Panc1 (cell line): ENCODE results near the gene LIX1L. TPM values are rescaled to one million over a fixed set of nuclear protein-coding genes. Genes with fewer than 3 reads are reported as not detected.
A peak's percentile ranks its signal among the peaks of the same experiment; 100 is the strongest.

Experiments
- ATAC-seq: fragments of 200-7000 bp; cut with Tn5 transposase; 2 replicates; pipeline ENCODE4 v1.9.1; 2020; ENCODE audit warnings: mild to moderate bottlenecking, moderate library complexity
- BruUV-seq: library from RNA; stranded (reverse); fragments of 400-500 nt; replicated peaks from 2 replicates; lab custom pipeline; 2021; lab: Mats Ljungman, UMichigan
- CTCF ChIA-PET: fragments of 300-600 bp; sonication (Branson Sonifier 250); formaldehyde crosslinking; loops from one replicate; lab custom pipeline; 2022; ENCODE audit warnings: antibody characterized with exemption; lab: Charles Lee
- POLR2A ChIA-PET: fragments of 300-600 bp; sonication (Branson Sonifier 250); formaldehyde crosslinking; loops from one replicate; lab custom pipeline; 2022; ENCODE audit warnings: antibody characterized with exemption; lab: Charles Lee
- DNase-seq: peaks from one replicate; pipeline ENCODE4 v3.0.0-alpha.2; 2010; ENCODE audit warnings: low read depth, low spot score
- H3K27ac ChIP-seq: 2 replicates; pipeline ENCODE4 v1.5.1; 2011; ENCODE audit warnings: mild to moderate bottlenecking, low read length, inconsistent platforms
- H3K27me3 ChIP-seq: fragments of 200-500 bp; sonication (Bioruptor generic); 2 replicates; pipeline ENCODE4 v1.6.0; 2014; ENCODE audit warnings: low read length, inconsistent platforms; ENCODE audit not compliant: control insufficient read depth, insufficient read depth
- H3K36me3 ChIP-seq: fragments of 200-500 bp; sonication (Bioruptor generic); 2 replicates; pipeline ENCODE4 v1.5.1; 2014; ENCODE audit warnings: inconsistent platforms, mild to moderate bottlenecking, low read length, moderate library complexity; ENCODE audit not compliant: control insufficient read depth, insufficient read depth
- H3K4me1 ChIP-seq: 2 replicates; pipeline ENCODE4 v1.5.1; 2011; ENCODE audit warnings: inconsistent platforms, mild to moderate bottlenecking, low read length, moderate library complexity; ENCODE audit not compliant: control insufficient read depth, insufficient read depth
- H3K4me3 ChIP-seq, 2 experiments: 2 replicates each; pipeline ENCODE4 v1.5.1; 2011 to 2012; ENCODE audit warnings: low read depth in 2 of 2, low read length in 2 of 2, mild to moderate bottlenecking in 2 of 2, inconsistent platforms in 1 of 2, moderate library complexity in 1 of 2
- H3K9me3 ChIP-seq: fragments of 200-500 bp; sonication (Bioruptor generic); 2 replicates; pipeline ENCODE4 v1.5.1; 2014; ENCODE audit warnings: low read depth, mild to moderate bottlenecking, inconsistent platforms, low read length, moderate library complexity; ENCODE audit not compliant: control insufficient read depth, insufficient read depth
- CTCF ChIP-seq: fragments of 450-650 bp; IDR thresholded peaks from 2 replicates; pipeline ENCODE4 v1.5.1; 2017; ENCODE audit warnings: mild to moderate bottlenecking
- POLR2AphosphoS5 ChIP-seq: IDR thresholded peaks from 2 replicates; pipeline ENCODE4 v1.6.1; 2012; ENCODE audit warnings: mild to moderate bottlenecking, low read depth, low read length, moderate library complexity
- REST ChIP-seq, 2 experiments: IDR thresholded peaks; 2 replicates each; pipeline ENCODE4 v1.6.1; 2011 to 2012; ENCODE audit warnings: low read depth in 2 of 2, control low read depth in 1 of 2, low read length in 1 of 2, mild to moderate bottlenecking in 1 of 2, moderate library complexity in 1 of 2; ENCODE audit not compliant: insufficient read depth in 1 of 2
- SIN3A ChIP-seq: IDR thresholded peaks from 2 replicates; pipeline ENCODE4 v1.6.1; 2012; ENCODE audit warnings: low read depth, mild to moderate bottlenecking, low read length, moderate library complexity, borderline replicate concordance; ENCODE audit not compliant: insufficient read depth
- TCF7L2 ChIP-seq: IDR thresholded peaks from 2 replicates; pipeline ENCODE4 v1.6.1; 2011; ENCODE audit warnings: mild to moderate bottlenecking, low read depth, low read length, inconsistent platforms
- in situ Hi-C: cut with HindIII; loops from 2 replicates; pipeline ENCODE4 v1.10.0; 2016; ENCODE audit warnings: low sequenced_read_pairs, low pct_unique_long_range_greater_than_20kb
- intact Hi-C: fragments of 100-400 bp; cut with micrococcal nuclease; formaldehyde crosslinking; loops from one replicate; pipeline ENCODE4 v1.10.0; 2022; ENCODE audit not compliant: unreplicated experiment
- total RNA-seq: library from RNA; stranded (reverse); gene quantifications from one replicate; pipeline ENCODE4 v1.2.1, GENCODE V29; 2021; ENCODE audit not compliant: unreplicated experiment

Gene LIX1L
- total RNA-seq, 1 experiment from 2014 or later, result 23.3 TPM

DNA sequence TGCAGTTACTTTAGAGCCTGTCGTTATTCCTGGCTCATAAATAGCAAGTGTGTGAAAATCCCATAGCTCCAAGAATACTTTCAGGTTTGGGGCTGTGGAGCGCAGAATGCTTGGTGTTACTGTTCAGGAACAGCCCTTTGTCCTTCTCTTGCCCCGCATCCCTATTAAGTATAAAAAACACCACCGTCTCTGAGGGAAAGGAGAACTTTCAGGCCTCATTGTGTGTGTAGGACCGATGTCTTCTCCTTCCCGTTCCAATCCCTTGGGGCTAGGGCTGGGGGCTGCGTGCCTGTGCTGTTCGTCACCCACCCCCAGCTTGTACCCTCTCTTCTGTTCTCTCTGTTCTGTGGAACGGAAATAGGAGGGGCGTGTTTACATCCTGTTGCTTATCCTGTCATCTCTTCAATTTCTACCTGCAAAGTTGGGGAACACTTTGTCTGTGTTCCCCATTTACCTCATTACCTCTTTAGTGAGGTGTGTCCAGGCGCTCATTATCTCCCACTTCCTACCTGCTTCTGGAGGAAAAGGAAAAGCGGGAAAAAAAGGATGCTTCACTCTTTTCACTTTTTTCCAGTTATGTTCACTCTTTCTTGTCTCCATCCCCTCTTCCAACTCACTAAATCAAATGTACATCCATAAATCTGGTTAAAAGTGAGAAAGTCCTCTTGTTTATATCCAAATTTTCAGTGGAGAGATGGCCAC lies 39.4 kb upstream of the LIX1L start:
- Histone ChIP-seq H3K4me3 (peak overlapping the region; percentile 61 to 73), H3K27ac (peak overlapping the region; percentile 84), H3K9me3 (no peaks in the 10 kb centered on the region), H3K36me3 (peaks cover 2% of the 10 kb centered on the region; the same call in 1 of the 2 replicates), H3K27me3 (no peaks in the 10 kb centered on the region; the same call in 1 of the 2 replicates), H3K4me1 (peaks cover 16% of the 10 kb centered on the region)
- no TSS peak for BruUV-seq
- DNase-seq (no peak), ATAC-seq (peak; percentile 40)
- POLR2A ChIA-PET, result interaction anchor here (0.6 to 0.7 kb wide), 2 partner anchors 18 to 55 kb away, joined by 3 to 4 read pairs; no protein-coding TSS in a partner anchor
- no peak for TF ChIP-seq TCF7L2
- TF ChIP-seq CTCF, result no peak
- no peak for TF ChIP-seq REST (IDR thresholded peaks at IDR 0.05; ENCODE audit: insufficient read depth in 1 of 2, low read depth in 2 of 2, low read length in 1 of 2)
- no peak for TF ChIP-seq POLR2AphosphoS5
- no peak for TF ChIP-seq SIN3A
- intact Hi-C loops (no loop called here), in situ Hi-C loops (no loop called here)
- CTCF ChIA-PET, result interaction anchor here (1.6 kb wide), 1 partner anchor 10 kb away, joined by 5 read pairs; no protein-coding TSS in a partner anchor

GRCh38 chr1:145996433-145997015 lies 38.7 kb upstream of the LIX1L start, which contains the start of gene TXNIP:
TSS of gene TXNIP (minus strand) at chr1:145996579. CDS start at chr1:145996266, 313 bp downstream.
- no peaks in the 10 kb centered on the region for H3K9me3 ChIP-seq
- intact Hi-C loops (no loop called here), in situ Hi-C loops (no loop called here)
- H3K4me3 ChIP-seq, result peak within 1 kb of the TSS; percentile 61 to 73
- H3K27me3 ChIP-seq, result no peaks in the 10 kb centered on the region; the same call in 1 of the 2 replicates
- H3K36me3 ChIP-seq, result peaks cover 2% of the 10 kb centered on the region; the same call in 1 of the 2 replicates
- POLR2A ChIA-PET, result interaction anchor here (0.6 to 0.7 kb wide), 3 partner anchors 17 to 380 kb away, joined by 3 to 4 read pairs (median 3); no protein-coding TSS in a partner anchor
- CTCF ChIA-PET, result interaction anchor here (1.6 kb wide), 1 partner anchor 11 kb away, joined by 5 read pairs; no protein-coding TSS in a partner anchor
- no TSS peak for BruUV-seq
- 0 out of 2 replicates have a peak, but pooled peaks have one; percentile 31 for TF ChIP-seq TCF7L2
- TF ChIP-seq POLR2AphosphoS5, result peak; percentile 70; the same call in 1 of the 2 replicates
- 0 out of 2 replicates have a peak, but pooled peaks have one; percentile 80 for TF ChIP-seq SIN3A
- no peak for TF ChIP-seq REST (IDR thresholded peaks at IDR 0.05; ENCODE audit: insufficient read depth in 1 of 2, low read depth in 2 of 2, low read length in 1 of 2)
- TF ChIP-seq CTCF, result no peak
- ATAC-seq, result peak; percentile 100
- peak within 1 kb of the TSS; percentile 84 for H3K27ac ChIP-seq
- peaks cover 16% of the 10 kb centered on the region for H3K4me1 ChIP-seq
- no peak for DNase-seq
